ENCODE measurements around the gene B4GALT6. TPM values are rescaled to one million over a fixed set of nuclear protein-coding genes. Genes with fewer than 3 reads are reported as not detected.

B4GALT6 gene
- total RNA-seq, 2 experiments from 2014 or later, result 1.1 to 2.0 TPM

GRCh38 chr18:31610286-31611205 is 73.8 kb downstream of the B4GALT6 start:
- Mint-ChIP-seq H3K36me3 (ENCODE audit: low read depth) (no peaks in the 10 kb centered on the region), H3K27me3 (peaks cover 5% of the 10 kb centered on the region), H3K4me1 (no peaks in the 10 kb centered on the region), H3K4me3 (no peak overlapping the region), H3K27ac (no peak overlapping the region), H3K9me3 (no peaks in the 10 kb centered on the region)
- ChIA-PET CTCF (interaction anchor here (1.2 kb wide), 1 partner anchor 36 kb away, joined by 3 read pairs; no protein-coding TSS in a partner anchor), POLR2A (no interaction called here)
- no peak for DNase-seq

DNA sequence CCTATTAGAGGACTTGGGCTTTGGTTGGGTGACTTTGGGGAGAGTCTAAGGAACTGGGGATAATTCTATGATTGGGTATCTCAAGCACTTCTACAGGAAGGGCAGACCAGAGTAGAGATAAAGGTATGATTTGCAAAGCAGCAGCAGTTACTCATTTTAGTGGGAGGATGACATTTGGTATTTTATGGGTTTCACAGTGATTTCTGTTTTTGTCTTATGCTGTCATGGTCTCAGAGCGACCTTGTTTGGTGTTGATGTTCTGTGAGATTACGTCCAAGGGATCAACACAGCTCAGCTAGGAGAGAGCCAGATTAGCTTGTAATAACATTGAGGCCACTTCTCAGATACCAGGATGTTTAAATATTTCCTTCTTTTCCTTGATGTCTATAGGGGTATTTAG is 74.5 kb downstream of the B4GALT6 start:
- CTCF ChIA-PET, result interaction anchor here (1.2 kb wide), 1 partner anchor 37 kb away, joined by 3 read pairs; no protein-coding TSS in a partner anchor

DNA sequence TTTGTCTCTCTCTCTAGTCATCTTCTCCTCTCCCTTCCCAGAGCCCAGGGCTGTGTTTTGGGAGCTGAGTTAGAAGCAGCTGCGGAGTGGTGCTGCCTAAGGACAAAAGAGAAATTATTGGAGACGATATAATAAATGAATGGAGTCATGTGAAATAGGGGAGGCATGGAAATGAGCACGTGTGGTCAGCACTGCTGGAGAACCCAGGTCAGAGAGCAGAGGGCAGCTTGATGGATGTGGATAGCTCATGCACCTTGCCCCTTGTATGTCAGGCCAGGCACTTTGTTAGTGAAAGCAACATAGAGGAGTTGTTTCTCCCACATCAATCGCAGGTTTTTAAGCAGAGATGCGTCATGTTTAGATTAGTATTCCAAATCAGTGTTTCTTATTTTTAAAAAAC is 77.0 kb downstream of the B4GALT6 start:
- Mint-ChIP-seq H3K4me3 (no peak overlapping the region), H3K9me3 (peaks cover 2% of the 10 kb centered on the region), H3K27ac (no peak overlapping the region), H3K4me1 (no peaks in the 10 kb centered on the region), H3K36me3 (ENCODE audit: low read depth) (no peaks in the 10 kb centered on the region), H3K27me3 (peaks cover 2% of the 10 kb centered on the region)
- ChIA-PET POLR2A (no interaction called here), CTCF (no interaction called here)
- DNase-seq, result no peak

More for the DNA sequence above, 74.5 kb downstream of the B4GALT6 start:
- no peak for DNase-seq
- Mint-ChIP-seq H3K27me3 (peaks cover 5% of the 10 kb centered on the region), H3K4me1 (no peaks in the 10 kb centered on the region), H3K36me3 (ENCODE audit: low read depth) (no peaks in the 10 kb centered on the region), H3K9me3 (no peaks in the 10 kb centered on the region), H3K27ac (no peak overlapping the region), H3K4me3 (no peak overlapping the region)
- POLR2A ChIA-PET, result no interaction called here

- Mint-ChIP-seq H3K9me3 (peaks cover 2% of the 10 kb centered on the region), H3K4me1 (no peaks in the 10 kb centered on the region), H3K36me3 (ENCODE audit: low read depth) (no peaks in the 10 kb centered on the region), H3K27me3 (peaks cover 2% of the 10 kb centered on the region), H3K4me3 (no peak overlapping the region), H3K27ac (no peak overlapping the region)
- no peak for DNase-seq
- CTCF ChIA-PET, result no interaction called here
- POLR2A ChIA-PET, result no interaction called here
Measured at GRCh38 chr18:31606265-31606664, 78.1 kb downstream of the B4GALT6 start.

GRCh38 chr18:31603315-31603714 is 81.1 kb downstream of the B4GALT6 start:
- no peaks in the 10 kb centered on the region for H3K4me1 Mint-ChIP-seq
- ChIA-PET POLR2A (no interaction called here), CTCF (no interaction called here)
- peaks cover 2% of the 10 kb centered on the region for H3K9me3 Mint-ChIP-seq
- H3K4me3 Mint-ChIP-seq, result no peak overlapping the region
- no peaks in the 10 kb centered on the region for H3K36me3 Mint-ChIP-seq (ENCODE audit: low read depth)
- peaks cover 2% of the 10 kb centered on the region for H3K27me3 Mint-ChIP-seq
- no peak overlapping the region for H3K27ac Mint-ChIP-seq
- no peak for DNase-seq

GRCh38 chr18:31598021-31598805 is 86.2 kb downstream of the B4GALT6 start:
- H3K9me3 Mint-ChIP-seq, result no peaks in the 10 kb centered on the region
- H3K4me3 Mint-ChIP-seq, result no peak overlapping the region
- no peak overlapping the region for H3K27ac Mint-ChIP-seq
- POLR2A ChIA-PET, result no interaction called here
- no peaks in the 10 kb centered on the region for H3K36me3 Mint-ChIP-seq (ENCODE audit: low read depth)
- DNase-seq, result no peak
- CTCF ChIA-PET, result no interaction called here
- H3K4me1 Mint-ChIP-seq, result no peaks in the 10 kb centered on the region
- H3K27me3 Mint-ChIP-seq, result no peaks in the 10 kb centered on the region

- Mint-ChIP-seq H3K36me3 (ENCODE audit: low read depth) (no peaks in the 10 kb centered on the region), H3K27me3 (no peaks in the 10 kb centered on the region), H3K4me1 (no peaks in the 10 kb centered on the region), H3K4me3 (no peak overlapping the region), H3K9me3 (no peaks in the 10 kb centered on the region), H3K27ac (no peak overlapping the region)
- DNase-seq, result no peak
- ChIA-PET POLR2A (no interaction called here), CTCF (interaction anchor here (0.5 to 0.7 kb wide), 2 partner anchors 20 to 876 kb away, joined by 3 to 4 read pairs; no protein-coding TSS in a partner anchor)
Measured at GRCh38 chr18:31596081-31596872, 88.1 kb downstream of the B4GALT6 start.

DNA sequence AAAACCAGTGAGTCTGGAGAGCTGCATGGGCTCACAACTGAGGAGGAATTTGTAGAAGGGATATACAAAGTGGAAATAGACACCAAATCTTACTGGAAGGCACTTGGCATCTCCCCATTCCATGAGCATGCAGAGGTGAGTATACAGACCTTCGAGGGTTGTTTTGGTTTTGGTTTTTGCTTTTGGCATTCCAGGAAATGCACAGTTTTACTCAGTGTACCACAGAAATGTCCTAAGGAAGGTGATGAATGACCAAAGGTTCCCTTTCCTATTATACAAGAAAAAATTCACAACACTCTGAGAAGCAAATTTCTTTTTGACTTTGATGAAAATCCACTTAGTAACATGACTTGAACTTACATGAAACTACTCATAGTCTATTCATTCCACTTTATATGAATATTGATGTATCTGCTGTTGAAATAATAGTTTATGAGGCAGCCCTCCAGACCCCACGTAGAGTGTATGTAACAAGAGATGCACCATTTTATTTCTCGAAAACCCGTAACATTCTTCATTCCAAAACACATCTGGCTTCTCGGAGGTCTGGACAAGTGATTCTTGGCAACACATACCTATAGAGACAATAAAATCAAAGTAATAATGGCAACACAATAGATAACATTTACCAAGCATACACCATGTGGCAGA is 89.1 kb downstream of the B4GALT6 start:
- Mint-ChIP-seq H3K9me3 (no peaks in the 10 kb centered on the region), H3K4me3 (no peak overlapping the region), H3K27me3 (no peaks in the 10 kb centered on the region), H3K4me1 (no peaks in the 10 kb centered on the region), H3K27ac (no peak overlapping the region), H3K36me3 (ENCODE audit: low read depth) (no peaks in the 10 kb centered on the region)
- POLR2A ChIA-PET, result no interaction called here
- no peak for DNase-seq
- CTCF ChIA-PET, result no interaction called here

GRCh38 chr18:31592506-31593157 is 91.7 kb downstream of the B4GALT6 start:
- H3K27ac Mint-ChIP-seq, result no peak overlapping the region
- POLR2A ChIA-PET, result no interaction called here
- no peaks in the 10 kb centered on the region for H3K4me1 Mint-ChIP-seq
- no peak overlapping the region for H3K4me3 Mint-ChIP-seq
- CTCF ChIA-PET, result no interaction called here
- no peaks in the 10 kb centered on the region for H3K27me3 Mint-ChIP-seq
- H3K36me3 Mint-ChIP-seq (ENCODE audit: low read depth), result no peaks in the 10 kb centered on the region
- H3K9me3 Mint-ChIP-seq, result no peaks in the 10 kb centered on the region
- no peak for DNase-seq

- ChIA-PET POLR2A (no interaction called here), CTCF (no interaction called here)
- no peaks in the 10 kb centered on the region for H3K27me3 Mint-ChIP-seq
- H3K36me3 Mint-ChIP-seq (ENCODE audit: low read depth), result no peaks in the 10 kb centered on the region
- H3K27ac Mint-ChIP-seq, result no peak within 1 kb of the TSS
- H3K4me1 Mint-ChIP-seq, result no peaks in the 10 kb centered on the region
- no peak for DNase-seq
- no peak within 1 kb of the TSS for H3K4me3 Mint-ChIP-seq
- H3K9me3 Mint-ChIP-seq, result no peaks in the 10 kb centered on the region
Measured at GRCh38 chr18:31591628-31592027, 92.8 kb downstream of the B4GALT6 start, which contains the start of gene TTR. TTR (plus strand) TSS chr18:31591877; CDS start chr18:31591903, 26 bp downstream.

- H3K4me1 Mint-ChIP-seq, result no peaks in the 10 kb centered on the region
Measured at GRCh38 chr18:31591113-31591512, 93.3 kb downstream of the B4GALT6 start.

GRCh38 chr18:31590570-31590969 is 93.8 kb downstream of the B4GALT6 start:
- POLR2A ChIA-PET, result no interaction called here

More at GRCh38 chr18:31591113-31591512, 93.3 kb downstream of the B4GALT6 start:
- no peak overlapping the region for H3K27ac Mint-ChIP-seq
- DNase-seq, result no peak
- no peaks in the 10 kb centered on the region for H3K27me3 Mint-ChIP-seq
- H3K9me3 Mint-ChIP-seq, result no peaks in the 10 kb centered on the region
- ChIA-PET POLR2A (no interaction called here), CTCF (no interaction called here)
- H3K4me3 Mint-ChIP-seq, result no peak overlapping the region
- H3K36me3 Mint-ChIP-seq (ENCODE audit: low read depth), result no peaks in the 10 kb centered on the region

More at GRCh38 chr18:31590570-31590969, 93.8 kb downstream of the B4GALT6 start:
- Mint-ChIP-seq H3K27me3 (no peaks in the 10 kb centered on the region), H3K9me3 (no peaks in the 10 kb centered on the region), H3K4me3 (no peak overlapping the region), H3K36me3 (ENCODE audit: low read depth) (no peaks in the 10 kb centered on the region), H3K4me1 (no peaks in the 10 kb centered on the region), H3K27ac (no peak overlapping the region)
- CTCF ChIA-PET, result no interaction called here
- no peak for DNase-seq
